GM03348 (cell line): Measurements from ENCODE around the gene HOXA1.

Experiments used
- DNase-seq: peaks from one replicate; pipeline ENCODE4 v3.0.0; 2012; ENCODE audit warnings: low spot score

Gene HOXA1

GRCh38 chr7:27116962-27117886 lies 21.4 kb upstream of the HOXA1 start:
- DNase-seq, result no peak

- DNase-seq, result no peak
These were observed 20.5 kb upstream of the HOXA1 start for GRCh38 chr7:27116031-27116961.

GRCh38 chr7:27115221-27116026 lies 19.6 kb upstream of the HOXA1 start:
- no peak for DNase-seq

- no peak for DNase-seq
These were observed 19.1 kb upstream of the HOXA1 start for GRCh38 chr7:27114881-27115220.

- peak; percentile 27 for DNase-seq
These were observed 18.4 kb upstream of the HOXA1 start for GRCh38 chr7:27113991-27114769.

GRCh38 chr7:27112955-27113949 lies 17.5 kb upstream of the HOXA1 start:
- no peak for DNase-seq

- no peak for DNase-seq
These were observed 16.6 kb upstream of the HOXA1 start for GRCh38 chr7:27112361-27112760.

- DNase-seq, result no peak
These were observed 16.0 kb upstream of the HOXA1 start for GRCh38 chr7:27111751-27112277.

GRCh38 chr7:27111042-27111750 lies 15.4 kb upstream of the HOXA1 start:
- DNase-seq, result peak; percentile 43

- peak; percentile 73 for DNase-seq
These were observed 14.6 kb upstream of the HOXA1 start for GRCh38 chr7:27110186-27111031.

- DNase-seq, result no peak
These were observed 13.8 kb upstream of the HOXA1 start for GRCh38 chr7:27109466-27110185.

GRCh38 chr7:27108390-27109127 lies 12.8 kb upstream of the HOXA1 start:
- no peak for DNase-seq

- DNase-seq, result no peak
These were observed 11.9 kb upstream of the HOXA1 start for GRCh38 chr7:27107391-27108381.

GRCh38 chr7:27106901-27107240 lies 11.1 kb upstream of the HOXA1 start:
- DNase-seq, result no peak

GRCh38 chr7:27106181-27106900 lies 10.5 kb upstream of the HOXA1 start:
- no peak for DNase-seq
